AG10803 (cell line): ENCODE data around the gene SLX4IP.

Experiments
- DNase-seq: peaks from one replicate; pipeline ENCODE4 v3.0.0; 2010; ENCODE audit warnings: low read depth
- H3K4me3 ChIP-seq: 2 replicates; pipeline ENCODE4 v1.5.1; 2011; ENCODE audit warnings: mild to moderate bottlenecking, low read length, control low read depth
- CTCF ChIP-seq: conservative IDR thresholded peaks from 2 replicates; pipeline ENCODE4 v1.5.1; 2011; ENCODE audit warnings: mild to moderate bottlenecking, low read length, control low read depth, inconsistent platforms

SLX4IP gene

GRCh38 chr20:10474606-10475184 is 39.6 kb downstream of the SLX4IP start:
- no peak for DNase-seq
- no peak for TF ChIP-seq CTCF

GRCh38 chr20:10475225-10475624 is 40.1 kb downstream of the SLX4IP start:
- TF ChIP-seq CTCF: no peak
- no peak overlapping the region for H3K4me3 ChIP-seq
- DNase-seq: no peak

More at GRCh38 chr20:10474606-10475184, 39.6 kb downstream of the SLX4IP start:
- no peak overlapping the region for H3K4me3 ChIP-seq

DNA sequence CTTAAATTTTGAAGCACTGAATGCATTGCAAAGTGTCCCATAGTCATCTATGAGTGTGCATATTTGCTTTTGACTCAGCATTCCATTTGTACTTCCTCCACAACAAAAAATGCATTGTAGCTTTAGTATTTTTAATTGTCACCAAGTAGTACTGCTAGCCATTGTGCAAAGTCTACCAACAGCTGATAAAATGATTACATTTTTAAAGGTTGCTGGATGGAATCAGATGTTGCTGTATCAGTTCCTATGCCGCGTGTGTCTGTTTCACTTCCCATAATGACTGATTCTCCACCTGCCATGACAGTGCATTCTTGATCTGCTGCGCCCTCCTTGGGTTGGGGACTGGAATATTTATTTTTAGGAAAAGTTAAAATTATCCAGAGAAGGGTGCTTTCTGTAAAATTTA is 41.2 kb downstream of the SLX4IP start:
- H3K4me3 ChIP-seq: no peak overlapping the region
- DNase-seq: peak; percentile 55
- no peak for TF ChIP-seq CTCF

DNA sequence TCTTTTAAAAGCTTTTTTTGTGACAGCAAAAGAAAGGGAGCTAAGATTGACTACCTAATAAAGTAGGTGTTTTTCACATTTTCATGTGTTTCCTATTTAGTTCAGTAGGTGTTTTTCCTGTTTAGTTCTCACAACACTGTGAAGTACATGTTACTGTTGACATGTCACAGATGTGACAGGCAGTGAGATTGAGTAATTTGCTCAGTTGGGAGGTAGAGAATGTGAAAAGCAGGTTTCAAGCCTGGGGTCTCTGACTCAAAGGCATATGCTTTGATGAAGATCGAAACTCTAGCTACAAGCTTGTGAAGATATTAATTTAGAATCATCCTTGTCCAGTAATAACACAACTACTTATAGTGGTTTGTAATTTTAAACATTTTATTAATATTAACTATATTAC is 43.1 kb downstream of the SLX4IP start:
- TF ChIP-seq CTCF: no peak
- no peak overlapping the region for H3K4me3 ChIP-seq

DNA sequence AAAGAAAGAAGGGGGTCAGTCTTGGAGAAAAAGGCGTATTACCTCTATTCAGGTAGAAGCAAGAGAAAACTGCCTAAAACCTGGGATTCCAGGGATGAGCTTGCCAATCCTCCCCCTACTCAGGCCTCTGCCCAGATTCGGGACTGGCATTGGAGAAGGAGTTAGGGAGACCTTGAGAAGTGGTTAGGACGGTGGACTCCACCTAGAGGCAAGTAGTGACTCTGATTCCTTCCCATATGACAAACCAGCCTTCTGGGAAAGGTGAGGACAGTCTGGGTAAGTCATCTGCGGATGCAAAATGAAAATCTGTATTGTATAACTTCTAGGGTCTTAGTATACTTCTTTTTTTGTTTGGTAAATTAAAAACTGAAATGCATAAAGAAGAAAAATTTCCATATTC is 43.8 kb downstream of the SLX4IP start:
- H3K4me3 ChIP-seq: no peak overlapping the region
- no peak for TF ChIP-seq CTCF
- no peak for DNase-seq

More for the DNA sequence above, 43.1 kb downstream of the SLX4IP start:
- no peak for DNase-seq

GRCh38 chr20:10481676-10482075 is 46.6 kb downstream of the SLX4IP start:
- no peak for TF ChIP-seq CTCF
- no peak overlapping the region for H3K4me3 ChIP-seq
- DNase-seq: no peak

GRCh38 chr20:10483691-10484090 is 48.6 kb downstream of the SLX4IP start:
- DNase-seq: no peak
- TF ChIP-seq CTCF: no peak
- no peak overlapping the region for H3K4me3 ChIP-seq
